Left lung (tissue), 10 donors: Measurements from ENCODE around the gene GGT6. TPM values are rescaled to one million over a fixed set of nuclear protein-coding genes. Genes with fewer than 3 reads are reported as not detected.

Experiments used
- ATAC-seq: fragments of 200-7000 bp; cut with Tn5 transposase; one replicate; pipeline ENCODE4 v1.9.1; 2020; ENCODE audit warnings: moderate library complexity
- DNase-seq, 4 donors: peaks; one replicate each; pipeline ENCODE4 v3.0.0-alpha.2; 2013 to 2020
- H3K27ac ChIP-seq, 2 donors: fragments of 200-600 bp; sonication (generic) in 1 of 2; one replicate each; pipeline versions ENCODE4 v1.5.0 to v1.8.0; 2020 to 2021
- H3K27me3 ChIP-seq, 2 donors: fragments of 200-600 bp; sonication (generic) in 1 of 2; one replicate each; pipeline versions ENCODE4 v1.5.0 to v1.8.0; 2020 to 2021
- H3K36me3 ChIP-seq, 2 donors: fragments of 200-600 bp; sonication (generic) in 1 of 2; one replicate each; pipeline versions ENCODE4 v1.5.0 to v1.8.0; 2020 to 2021
- H3K4me1 ChIP-seq, 2 donors: fragments of 200-600 bp; one replicate each; pipeline ENCODE4 v1.8.0; 2021
- H3K4me3 ChIP-seq, 2 donors: fragments of 200-600 bp; sonication (generic) in 1 of 2; one replicate each; pipeline versions ENCODE4 v1.5.0 to v1.8.0; 2020 to 2021; ENCODE audit warnings: mild to moderate bottlenecking in 1 of 2
- H3K9me3 ChIP-seq, 2 donors: fragments of 200-600 bp; sonication (generic) in 1 of 2; one replicate each; pipeline versions ENCODE4 v1.5.0 to v1.8.0; 2020 to 2021
- CTCF ChIP-seq, 2 donors: fragments of 200-600 bp; sonication (generic) in 1 of 2; IDR thresholded peaks; one replicate each; pipeline versions ENCODE4 v1.5.0 to v1.8.0; 2021; ENCODE audit warnings: antibody characterized with exemption in 2 of 2
- intact Hi-C, 2 donors: fragments of 100-400 bp; cut with DNase I; formaldehyde crosslinking; loops; one replicate each; pipeline versions ENCODE4 v1.11.2 to v1.14.2; 2022
- polyA plus RNA-seq, 6 donors: library from polyadenylated mRNA; unstranded; fragments of 120-200 nt; gene quantifications; one replicate each; pipeline ENCODE4 v1.2.1, GENCODE V29; 2013; ENCODE audit not compliant: insufficient read length in 6 of 6
- total RNA-seq, 2 donors: library from RNA; stranded (reverse); fragmentation: NEBNext Ultra II Directional; extraction: Animal tissue kit (Norgen Biotek cat#: 25700); gene quantifications; one replicate each; pipeline ENCODE4 v1.2.1, GENCODE V29; 2021
- donor health status: DM: no; HTN: yes; CAD: no.
- donor health status: DM: no; HTN: no; CAD: no.

The GGT6 gene
- total and polyA plus RNA-seq, 8 donors, result 1.8 to 17.4 (median 6.4) TPM

- intact Hi-C loops, result loop anchor here in 1 of 2 donors (10.0 kb wide), 1 partner anchor 115 kb away; no protein-coding TSS in a partner anchor
- Histone ChIP-seq H3K36me3 (peaks cover 0 to 80% of the 10 kb centered on the region in 2 donors), H3K4me1 (peaks cover 6 to 61% of the 10 kb centered on the region in 2 donors), H3K4me3 (no peak overlapping the region), H3K9me3 (no peaks in the 10 kb centered on the region), H3K27me3 (no peaks in the 10 kb centered on the region), H3K27ac (peak overlapping the region; percentile 35 to 57)
- DNase-seq (peak in 1 of 4 donors; percentile 32), ATAC-seq (peak; percentile 7)
- TF ChIP-seq CTCF (IDR thresholded peaks at IDR 0.05), result no peak
Observed at GRCh38 chr17:4540224-4540651, 20.1 kb downstream of the GGT6 start.

DNA sequence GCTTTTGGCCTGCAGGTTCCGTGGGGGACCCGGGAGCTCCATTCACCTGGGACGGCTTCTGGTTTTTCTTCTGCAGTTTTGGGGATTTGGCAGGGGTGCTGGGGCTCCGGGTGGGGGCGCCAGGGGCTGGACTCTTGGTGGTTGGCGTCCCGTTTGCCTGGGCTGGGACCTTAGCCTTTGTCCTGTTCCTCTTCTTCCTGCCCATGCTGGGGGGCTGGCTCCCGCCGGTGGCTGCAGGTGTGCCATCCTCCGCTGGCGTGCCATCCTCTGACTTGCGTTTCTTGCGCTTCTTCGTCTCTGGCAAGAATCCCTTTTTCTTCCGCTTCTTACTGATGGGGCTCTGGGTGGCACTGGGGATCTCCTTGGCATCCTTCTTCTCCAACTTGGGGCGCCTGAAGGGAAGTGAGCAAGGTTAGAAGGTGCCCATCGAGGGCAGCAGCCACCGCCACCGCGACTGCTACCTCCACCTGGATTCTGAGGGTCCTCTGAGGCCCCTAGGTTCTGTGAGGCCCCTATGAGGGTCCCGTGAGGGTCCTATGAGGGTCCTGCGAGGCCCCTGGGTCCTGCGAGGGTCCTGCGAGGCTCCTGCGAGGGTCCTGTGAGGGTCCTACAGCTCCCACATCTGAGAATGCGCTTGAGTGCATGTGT is 20.7 kb downstream of the GGT6 start:
- no peak overlapping the region for H3K4me3 ChIP-seq
- H3K27ac ChIP-seq, result peak overlapping the region in 1 of 2 donors; percentile 57
- no peaks in the 10 kb centered on the region for H3K27me3 ChIP-seq
- H3K4me1 ChIP-seq, result peaks cover 6 to 66% of the 10 kb centered on the region in 2 donors
- DNase-seq, result peak in 1 of 4 donors; percentile 67
- no peak for TF ChIP-seq CTCF (IDR thresholded peaks at IDR 0.05)
- no peak for ATAC-seq
- intact Hi-C loops, result loop anchor here in 1 of 2 donors (10.0 kb wide), 1 partner anchor 115 kb away; no protein-coding TSS in a partner anchor
- H3K9me3 ChIP-seq, result no peaks in the 10 kb centered on the region
- H3K36me3 ChIP-seq, result peaks cover 0 to 74% of the 10 kb centered on the region in 2 donors

DNA sequence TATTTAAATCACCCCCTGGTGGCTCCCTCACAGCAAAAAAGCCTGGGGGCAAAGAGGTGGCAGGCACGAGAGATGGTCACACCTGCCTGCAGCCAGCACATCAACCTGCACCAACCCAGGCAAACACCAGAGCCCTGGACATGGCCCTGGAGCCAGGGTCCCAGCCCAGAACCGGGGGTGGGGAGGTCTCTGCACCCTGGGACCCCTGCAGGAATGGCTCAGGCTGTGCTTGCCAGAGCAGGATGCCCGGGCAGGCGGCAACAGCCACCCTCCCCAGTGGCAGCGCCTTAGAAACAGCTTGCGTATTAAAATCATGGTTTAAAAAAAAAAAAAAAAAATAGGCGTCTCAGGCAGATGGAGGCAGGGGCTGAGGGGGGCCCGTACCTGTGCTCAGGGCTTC is 21.4 kb downstream of the GGT6 start:
- no peak for TF ChIP-seq CTCF (IDR thresholded peaks at IDR 0.05)
- Histone ChIP-seq H3K9me3 (no peaks in the 10 kb centered on the region), H3K27ac (peak overlapping the region in 1 of 2 donors; percentile 57), H3K36me3 (peaks cover 0 to 68% of the 10 kb centered on the region in 2 donors), H3K4me1 (peaks cover 6 to 70% of the 10 kb centered on the region in 2 donors), H3K27me3 (no peaks in the 10 kb centered on the region), H3K4me3 (no peak overlapping the region)
- DNase-seq (peak in 1 of 4 donors; percentile 53), ATAC-seq (no peak)
- intact Hi-C loops, result no loop called here

- no peak for ATAC-seq
- no peak for TF ChIP-seq CTCF (IDR thresholded peaks at IDR 0.05)
- peak in 1 of 4 donors; percentile 40 for DNase-seq
- Histone ChIP-seq H3K9me3 (no peaks in the 10 kb centered on the region), H3K4me1 (peaks cover 9 to 77% of the 10 kb centered on the region in 2 donors), H3K27ac (peak overlapping the region in 1 of 2 donors; percentile 74), H3K4me3 (no peak overlapping the region), H3K36me3 (peaks cover 0 to 62% of the 10 kb centered on the region in 2 donors), H3K27me3 (no peaks in the 10 kb centered on the region)
- intact Hi-C loops, result no loop called here
Observed at GRCh38 chr17:4538236-4539002, 22.0 kb downstream of the GGT6 start.
